Liver (tissue), 3 donors: ENCODE measurements around the gene TRNT1.

Experiments used
- HNF4G ChIP-seq: IDR thresholded peaks from 2 replicates; pipeline ENCODE4 v1.6.1; 2016; ENCODE audit warnings: antibody characterized with exemption
- NR2F2 ChIP-seq: IDR thresholded peaks from 2 replicates; pipeline ENCODE4 v1.6.1; 2016; ENCODE audit warnings: antibody characterized with exemption
- RAD21 ChIP-seq, 2 donors: IDR thresholded peaks; 2 replicates each; pipeline ENCODE4 v1.6.1; 2016; ENCODE audit warnings: antibody characterized with exemption in 2 of 2, mild to moderate bottlenecking in 2 of 2
- YY1 ChIP-seq: IDR thresholded peaks from 2 replicates; pipeline ENCODE4 v1.6.1; 2016; ENCODE audit warnings: antibody characterized with exemption, mild to moderate bottlenecking
- TF ChIP-seq, protein P1 (sequence below): IDR thresholded peaks from 2 replicates; pipeline ENCODE4 v1.6.1; 2016; ENCODE audit warnings: antibody characterized with exemption
- TF ChIP-seq, protein P2 (sequence below): fragments of 150-350 bp; IDR thresholded peaks from 2 replicates; pipeline ENCODE4 v1.5.1; 2017; ENCODE audit warnings: improper control_type of control experiment, low read depth, low read length; ENCODE audit not compliant: missing input control
- TF ChIP-seq, protein P3 (sequence below): IDR thresholded peaks from 2 replicates; pipeline ENCODE4 v1.6.1; 2016; ENCODE audit warnings: antibody characterized with exemption
- donor health status: healthy.
- donor health status: healthy.

- TF ChIP-seq, protein P1, sequence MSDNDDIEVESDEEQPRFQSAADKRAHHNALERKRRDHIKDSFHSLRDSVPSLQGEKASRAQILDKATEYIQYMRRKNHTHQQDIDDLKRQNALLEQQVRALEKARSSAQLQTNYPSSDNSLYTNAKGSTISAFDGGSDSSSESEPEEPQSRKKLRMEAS, result no peak
- TF ChIP-seq, protein P2, sequence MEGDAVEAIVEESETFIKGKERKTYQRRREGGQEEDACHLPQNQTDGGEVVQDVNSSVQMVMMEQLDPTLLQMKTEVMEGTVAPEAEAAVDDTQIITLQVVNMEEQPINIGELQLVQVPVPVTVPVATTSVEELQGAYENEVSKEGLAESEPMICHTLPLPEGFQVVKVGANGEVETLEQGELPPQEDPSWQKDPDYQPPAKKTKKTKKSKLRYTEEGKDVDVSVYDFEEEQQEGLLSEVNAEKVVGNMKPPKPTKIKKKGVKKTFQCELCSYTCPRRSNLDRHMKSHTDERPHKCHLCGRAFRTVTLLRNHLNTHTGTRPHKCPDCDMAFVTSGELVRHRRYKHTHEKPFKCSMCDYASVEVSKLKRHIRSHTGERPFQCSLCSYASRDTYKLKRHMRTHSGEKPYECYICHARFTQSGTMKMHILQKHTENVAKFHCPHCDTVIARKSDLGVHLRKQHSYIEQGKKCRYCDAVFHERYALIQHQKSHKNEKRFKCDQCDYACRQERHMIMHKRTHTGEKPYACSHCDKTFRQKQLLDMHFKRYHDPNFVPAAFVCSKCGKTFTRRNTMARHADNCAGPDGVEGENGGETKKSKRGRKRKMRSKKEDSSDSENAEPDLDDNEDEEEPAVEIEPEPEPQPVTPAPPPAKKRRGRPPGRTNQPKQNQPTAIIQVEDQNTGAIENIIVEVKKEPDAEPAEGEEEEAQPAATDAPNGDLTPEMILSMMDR, result no peak
- no peak for TF ChIP-seq HNF4G
- no peak for TF ChIP-seq YY1
- no peak for TF ChIP-seq RAD21 (IDR thresholded peaks at IDR 0.05)
- TF ChIP-seq, protein P3, sequence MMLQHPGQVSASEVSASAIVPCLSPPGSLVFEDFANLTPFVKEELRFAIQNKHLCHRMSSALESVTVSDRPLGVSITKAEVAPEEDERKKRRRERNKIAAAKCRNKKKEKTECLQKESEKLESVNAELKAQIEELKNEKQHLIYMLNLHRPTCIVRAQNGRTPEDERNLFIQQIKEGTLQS, result no peak
- TF ChIP-seq NR2F2, result no peak
Observed at GRCh38 chr3:3133500-3133899, 6.8 kb downstream of the TRNT1 start.
